Endothelial cell of coronary artery (primary cell): Measurements from ENCODE around the gene PTPMT1. TPM values are rescaled to one million over a fixed set of nuclear protein-coding genes. Genes with fewer than 3 reads are reported as not detected.

Source experiments
- total RNA-seq: library from RNA; depleted of rRNA; stranded (reverse); fragments of >200 nt; gene quantifications from 2 replicates; pipeline ENCODE4 v1.2.3, GENCODE V29; 2014

The PTPMT1 gene, protein sequence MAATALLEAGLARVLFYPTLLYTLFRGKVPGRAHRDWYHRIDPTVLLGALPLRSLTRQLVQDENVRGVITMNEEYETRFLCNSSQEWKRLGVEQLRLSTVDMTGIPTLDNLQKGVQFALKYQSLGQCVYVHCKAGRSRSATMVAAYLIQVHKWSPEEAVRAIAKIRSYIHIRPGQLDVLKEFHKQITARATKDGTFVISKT
- 76.9 and 84.1 TPM in 2 replicates for total RNA-seq

GRCh38 chr11:47565340-47566148 lies at the start of gene PTPMT1:
PTPMT1 (plus strand) TSS chr11:47565599; CDS start chr11:47565623, 24 bp downstream.

GRCh38 chr11:47552566-47553405 lies 12.6 kb upstream of the PTPMT1 start, which contains the start of gene CELF1:
CELF1 (minus strand) TSS chr11:47553132; CDS start chr11:47499523, 53,609 bp downstream.

DNA sequence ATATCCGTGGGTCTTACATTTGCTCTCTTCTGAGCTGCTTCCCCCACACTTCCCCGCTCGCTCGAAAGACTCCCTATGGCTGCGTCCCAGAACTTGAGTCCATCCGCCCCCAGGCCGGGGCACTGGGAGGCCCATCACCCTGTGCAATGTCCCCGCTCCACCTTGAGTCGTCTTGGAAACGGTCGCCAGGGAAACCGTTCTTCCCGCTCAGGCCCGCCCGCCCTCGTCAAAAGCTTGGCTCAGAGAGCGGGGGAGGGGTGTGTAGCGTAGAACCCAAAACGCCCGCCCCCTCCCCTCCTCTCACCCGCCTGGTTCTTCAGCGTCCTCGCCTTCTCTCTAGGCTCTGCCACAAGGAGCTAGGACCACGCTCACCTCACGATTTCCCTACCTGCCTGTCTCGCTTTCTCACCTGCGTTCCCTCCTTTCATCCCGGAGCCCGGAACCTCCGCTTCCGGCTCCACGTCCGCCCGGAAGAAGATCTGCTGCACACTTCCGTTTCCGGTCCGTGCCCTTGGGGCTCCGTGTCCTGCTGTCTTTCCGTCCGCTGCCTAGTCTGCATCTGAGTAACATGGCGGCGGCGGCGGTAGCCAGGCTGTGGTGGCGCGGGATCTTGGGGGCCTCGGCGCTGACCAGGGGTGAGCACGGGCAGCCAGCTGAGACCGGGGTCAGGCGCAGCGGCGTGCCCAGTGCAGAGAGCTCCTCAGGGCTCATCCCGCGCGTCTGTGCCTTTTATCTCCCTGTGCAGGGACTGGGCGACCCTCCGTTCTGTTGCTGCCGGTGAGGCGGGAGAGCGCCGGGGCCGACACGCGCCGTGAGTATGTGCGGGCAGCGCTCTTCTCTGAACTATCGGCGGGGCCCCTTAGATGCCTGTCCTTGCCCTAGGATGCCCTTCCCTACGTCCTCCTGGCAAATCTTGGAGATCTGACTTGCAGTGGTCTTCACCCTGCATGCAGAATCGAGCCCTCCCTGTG lies 13.4 kb downstream of the PTPMT1 start, which contains the start of the genes KBTBD4 and NDUFS3:
TSS of gene KBTBD4 (minus strand) at position 447 of the 971 bp plus-strand sequence. CDS start at position 428, 19 bp downstream.
TSS of gene NDUFS3 (plus strand) at position 551 of the 971 bp plus-strand sequence. CDS start at position 569, 18 bp downstream.

DNA sequence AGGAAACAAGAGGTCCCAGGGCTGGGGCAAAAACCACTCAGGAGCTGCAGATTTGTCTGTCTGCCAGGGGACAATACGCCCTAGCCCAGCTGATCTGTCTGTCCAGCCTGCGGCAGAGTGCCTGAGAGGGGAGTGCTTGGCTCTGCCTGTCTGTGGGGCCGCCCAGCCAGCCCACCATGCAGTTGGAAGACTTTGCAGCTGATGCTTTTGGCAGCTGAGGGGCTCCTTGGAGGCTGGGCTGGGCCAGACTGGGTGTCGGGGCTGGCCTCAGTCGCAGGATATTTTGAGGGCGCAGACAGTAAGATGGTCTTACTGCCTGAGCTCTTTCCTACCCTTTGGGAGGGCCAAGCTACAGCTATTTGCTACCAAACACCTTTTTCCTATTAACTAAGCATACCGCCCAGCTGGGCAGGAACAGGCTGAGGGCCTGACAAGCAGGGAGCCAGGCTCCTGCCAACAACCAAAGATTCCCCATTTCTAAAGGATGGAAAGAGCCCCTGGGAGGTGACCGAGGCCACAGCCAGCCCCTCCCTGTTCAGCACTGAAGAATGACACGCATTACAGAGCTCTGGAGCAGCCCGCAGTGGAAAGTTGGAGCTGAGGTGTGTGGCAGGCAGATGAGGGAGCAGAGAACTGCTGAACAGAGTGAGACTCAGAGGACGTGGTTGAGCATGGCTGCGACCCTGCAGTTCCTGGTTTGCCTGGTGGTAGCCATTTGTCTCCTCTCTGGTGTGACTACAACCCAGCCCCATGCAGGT lies 20.9 kb downstream of the PTPMT1 start, which contains the start of gene FAM180B:
TSS of gene FAM180B (plus strand) at position 581 of the 758 bp plus-strand sequence. CDS start at position 672, 91 bp downstream.

DNA sequence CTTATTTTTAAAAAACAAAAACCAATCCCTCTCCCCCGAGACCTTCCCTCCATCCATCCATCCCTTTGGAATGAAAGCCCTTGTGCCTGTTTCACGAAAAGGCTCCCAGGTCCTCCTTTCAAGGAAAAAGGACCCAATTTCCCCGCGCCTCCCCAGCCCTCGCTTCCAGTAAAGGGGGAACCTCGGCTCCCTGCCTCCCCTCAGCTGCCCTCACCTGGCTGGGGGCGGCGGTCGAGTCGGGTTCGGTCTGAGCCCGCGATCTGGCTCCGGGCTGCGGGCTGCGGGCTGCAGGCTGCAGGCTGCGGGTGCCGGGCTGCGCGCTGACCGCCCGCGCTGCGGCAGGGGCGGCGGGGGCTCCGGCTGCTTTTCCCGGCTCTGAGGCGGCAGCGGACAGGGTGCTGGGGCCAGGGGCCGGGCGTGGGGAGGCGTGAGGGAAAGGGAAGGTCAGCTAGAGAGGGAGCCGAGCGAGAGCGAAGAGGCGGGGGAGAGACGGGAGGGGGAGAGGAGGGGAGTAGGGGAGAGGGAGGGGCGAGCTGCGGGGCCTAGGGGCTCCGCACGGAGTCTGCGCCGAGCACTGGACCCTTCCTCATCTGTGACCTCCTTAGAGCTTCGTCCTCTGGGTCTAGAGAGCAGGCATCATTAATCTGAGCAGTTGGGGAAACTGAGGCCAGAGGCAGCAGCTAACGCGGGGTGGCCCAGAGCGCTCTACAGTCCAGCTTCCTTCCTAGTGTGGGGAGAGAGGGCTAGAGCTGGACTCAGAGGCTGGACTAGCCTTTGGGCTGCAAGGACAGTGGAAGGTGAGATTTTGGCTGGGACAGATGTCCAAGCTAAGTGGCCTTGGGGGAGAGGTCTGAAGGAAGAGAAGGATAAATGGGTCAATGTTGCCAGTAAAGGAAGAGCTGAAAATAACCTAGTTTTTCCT lies 28.8 kb downstream of the PTPMT1 start, which contains the start of gene C1QTNF4:
TSS of gene C1QTNF4 (minus strand) at position 478 of the 922 bp plus-strand sequence. CDS start 3,601 bp downstream, outside the sequence.

Other genes with a start within 250 kb of the PTPMT1 start
- gene MYBPC3, start 212.9 kb upstream of the PTPMT1 start, total RNA-seq: not detected in 2 replicates
- not detected in 2 replicates for gene SPI1, start 187.1 kb upstream of the PTPMT1 start, total RNA-seq
- 40.1 and 61.8 TPM in 2 replicates for gene SLC39A13, start 157.0 kb upstream of the PTPMT1 start, total RNA-seq
- gene PSMC3, start 139.2 kb upstream of the PTPMT1 start, total RNA-seq: 204 and 267 TPM in 2 replicates
- gene RAPSN, start 116.5 kb upstream of the PTPMT1 start, total RNA-seq: 0.19 and 0.27 TPM in 2 replicates
- gene CELF1, start 12.5 kb upstream of the PTPMT1 start, total RNA-seq: 70.4 and 89.4 TPM in 2 replicates
- 18.5 and 24.2 TPM in 2 replicates for gene KBTBD4, start 13.4 kb downstream of the PTPMT1 start, total RNA-seq
- gene NDUFS3, start 13.5 kb downstream of the PTPMT1 start, total RNA-seq: 71.4 and 85.6 TPM in 2 replicates
- 0.09 TPM in 1 of 2 replicates, not detected in the other for gene FAM180B, start 21.1 kb downstream of the PTPMT1 start, total RNA-seq
- gene C1QTNF4, start 28.8 kb downstream of the PTPMT1 start, total RNA-seq: 0.18 and 0.28 TPM in 2 replicates
- 59.4 and 80.4 TPM in 2 replicates for gene MTCH2, start 77.0 kb downstream of the PTPMT1 start, total RNA-seq
- 0.09 and 0.36 TPM in 2 replicates for gene AGBL2, start 149.8 kb downstream of the PTPMT1 start, total RNA-seq
- gene FNBP4, start 201.7 kb downstream of the PTPMT1 start, total RNA-seq: 40.8 and 62.5 TPM in 2 replicates